HS-5 (cell line): Measurements from ENCODE around the gene KCNS3.
"Not testable (repeated sequence)": the region's sequence is repeated elsewhere in the genome, so short reads cannot be mapped to it uniquely, and the experiment has no call there.

Experiments used
- DNase-seq: peaks from one replicate; pipeline ENCODE4 v3.0.0-alpha.2; 2012; ENCODE audit warnings: low read depth

Gene KCNS3

DNA sequence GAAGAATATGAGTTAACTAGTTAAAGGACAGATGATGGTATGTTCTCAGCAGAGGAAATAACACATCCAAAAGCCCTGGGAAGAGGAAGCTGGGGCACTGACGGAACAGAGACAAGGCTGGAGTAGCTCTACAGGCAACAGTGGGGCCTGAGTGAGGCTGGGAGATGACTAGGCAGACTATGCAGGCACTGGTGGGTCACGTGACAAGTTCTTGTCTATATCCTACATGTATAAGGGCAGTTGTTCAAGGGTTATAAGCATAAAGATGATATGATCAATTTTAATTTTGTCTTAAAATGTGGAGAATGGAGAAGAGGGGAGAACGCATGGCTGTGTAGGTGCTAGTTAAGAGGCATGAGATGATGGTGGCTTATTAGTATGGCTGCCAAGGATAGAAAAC is 68.6 kb downstream of the KCNS3 start:
- DNase-seq = no peak

DNA sequence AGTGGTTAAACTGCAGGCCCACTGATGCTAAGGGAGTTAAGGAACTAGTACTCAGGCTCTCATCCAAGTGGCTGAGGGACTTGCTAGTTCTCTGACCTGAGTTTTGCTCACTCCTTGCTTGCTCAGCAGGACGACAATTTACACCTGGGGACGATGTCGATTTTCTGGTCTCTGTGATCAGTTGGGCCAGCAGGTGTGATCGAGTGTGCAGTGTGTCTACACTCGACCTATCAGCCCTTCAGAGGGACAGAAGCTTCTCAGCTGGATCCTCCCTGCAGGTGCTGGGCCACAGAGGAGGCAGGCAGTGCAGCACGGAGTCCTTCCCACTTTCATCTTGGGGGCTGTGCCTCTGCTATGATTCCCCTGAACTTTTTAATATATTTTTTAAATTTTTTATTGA is 71.5 kb downstream of the KCNS3 start:
- no peak for DNase-seq

DNA sequence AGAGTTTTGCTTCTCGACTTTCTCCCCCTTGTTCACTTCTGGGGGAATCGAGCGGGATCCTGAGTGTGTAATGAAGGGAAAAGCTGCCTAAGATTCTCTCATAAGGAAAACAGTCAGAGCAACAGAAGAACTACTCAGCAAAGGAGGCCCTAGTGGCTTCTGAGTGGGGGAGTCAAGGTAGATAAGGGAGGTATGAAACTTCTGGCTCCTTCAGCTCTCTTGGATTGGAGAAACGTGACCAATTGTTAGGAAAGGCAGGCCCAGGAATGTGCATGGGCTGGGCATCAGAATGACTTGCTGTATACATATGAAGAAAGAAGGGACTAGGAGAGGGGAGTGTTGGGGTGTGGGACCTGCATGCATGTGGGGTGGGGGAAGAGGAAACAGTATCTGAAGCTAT is 73.1 kb downstream of the KCNS3 start:
- no peak for DNase-seq

DNA sequence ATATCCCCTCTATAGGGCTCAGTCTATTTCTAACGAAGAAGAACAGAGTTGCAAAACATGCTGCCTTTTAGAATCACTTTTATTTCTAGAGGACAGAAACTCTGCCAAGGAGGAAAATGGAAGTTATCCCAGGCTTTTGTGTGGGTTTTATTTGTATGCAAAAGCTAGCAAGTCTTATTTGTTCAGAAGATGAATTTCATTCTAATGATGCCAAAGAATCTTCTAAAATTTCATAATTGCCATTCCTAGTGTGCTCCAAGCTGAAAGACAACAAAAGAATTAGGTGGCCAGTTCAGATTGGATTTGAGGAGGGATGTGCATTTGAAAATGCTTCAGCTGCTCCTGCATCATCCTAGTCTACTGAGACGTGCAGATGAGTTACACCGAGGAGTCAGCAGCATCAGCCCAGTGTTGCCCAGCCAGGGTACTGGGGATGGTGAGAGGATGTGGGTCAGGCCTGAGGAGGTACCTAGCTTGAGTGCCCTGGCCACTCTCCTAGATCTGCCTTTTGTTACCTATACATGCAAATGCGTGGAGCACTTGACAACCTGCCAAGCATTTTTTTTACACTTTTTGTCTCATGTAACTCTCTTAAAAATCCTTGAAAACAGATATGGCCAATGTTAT is 80.1 kb downstream of the KCNS3 start:
- DNase-seq = no peak

DNA sequence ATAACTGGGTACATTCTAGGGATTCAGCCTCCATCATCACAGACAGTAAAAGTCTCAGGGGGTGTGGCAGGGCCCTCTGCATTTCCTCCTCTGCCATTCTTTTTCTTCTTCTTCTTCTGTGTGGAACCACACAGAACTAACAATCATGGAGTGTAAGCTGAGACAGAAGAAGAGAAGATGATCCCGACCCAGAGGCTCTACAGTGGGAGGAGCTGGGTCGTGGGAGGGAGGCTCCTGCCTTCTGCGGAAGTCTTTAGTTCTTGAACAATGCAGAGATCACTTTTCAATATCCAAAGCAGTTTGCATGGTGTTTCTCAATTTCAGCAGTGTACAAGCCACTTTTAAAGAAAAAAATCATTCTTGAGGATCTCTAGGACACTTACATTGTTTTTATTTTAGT is 80.9 kb downstream of the KCNS3 start:
- DNase-seq = no peak

DNA sequence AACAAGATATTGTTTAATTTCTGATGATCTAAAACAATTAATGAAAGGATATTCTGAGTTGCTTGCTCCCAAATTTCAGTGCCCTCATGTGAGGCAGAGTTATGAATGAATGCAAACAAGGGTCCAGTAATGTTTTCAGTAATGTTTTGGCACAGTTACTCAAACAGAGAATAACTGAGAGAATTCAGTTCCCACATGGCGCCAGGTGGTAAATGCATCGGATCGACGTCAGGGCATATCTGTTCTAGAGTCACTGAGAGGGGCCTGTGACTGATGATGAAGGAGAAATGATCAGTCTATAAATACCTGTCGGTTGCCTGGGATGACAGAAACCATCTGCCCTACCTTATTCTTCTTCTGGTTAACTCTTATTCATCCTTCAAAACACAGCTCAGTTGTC is 81.4 kb downstream of the KCNS3 start:
- DNase-seq = no peak

DNA sequence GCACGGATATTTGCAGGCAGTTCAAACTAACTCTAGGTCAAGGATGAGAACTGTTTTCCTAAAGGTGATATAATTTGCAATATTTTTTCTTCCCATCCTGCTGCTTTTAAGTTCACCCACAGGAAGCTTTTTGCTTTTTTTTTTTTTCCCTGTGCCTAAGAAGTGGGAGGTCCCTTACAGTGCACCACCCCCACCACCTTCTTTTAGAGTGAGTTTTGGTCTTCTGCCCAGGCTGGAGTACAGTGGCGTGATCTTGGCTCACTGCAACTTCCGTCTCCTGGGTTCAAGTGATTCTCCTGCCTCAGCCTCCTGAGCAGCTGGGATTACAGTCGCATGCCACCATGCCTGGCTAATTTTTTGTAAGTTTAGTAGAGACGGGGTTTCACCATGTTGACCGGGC is 82.5 kb downstream of the KCNS3 start:
- DNase-seq = no peak

DNA sequence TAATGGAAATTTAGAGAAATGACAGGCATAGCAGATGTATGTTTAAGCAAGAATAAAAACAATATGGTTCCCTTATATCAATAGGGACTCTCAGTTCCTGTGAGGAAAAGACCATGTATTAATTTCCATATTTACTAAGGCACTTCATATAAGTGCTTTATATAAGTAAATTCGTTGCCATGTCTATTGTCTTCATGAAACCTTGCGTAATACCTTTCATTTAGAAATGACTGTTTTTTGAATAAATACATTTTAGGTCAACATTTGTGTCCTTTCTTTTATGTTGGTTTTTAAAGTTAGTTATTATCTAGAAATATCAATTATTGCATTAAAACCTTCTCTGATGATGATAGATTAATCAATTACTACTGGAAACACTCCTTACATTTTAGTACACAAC is 83.3 kb downstream of the KCNS3 start:
- no peak for DNase-seq

DNA sequence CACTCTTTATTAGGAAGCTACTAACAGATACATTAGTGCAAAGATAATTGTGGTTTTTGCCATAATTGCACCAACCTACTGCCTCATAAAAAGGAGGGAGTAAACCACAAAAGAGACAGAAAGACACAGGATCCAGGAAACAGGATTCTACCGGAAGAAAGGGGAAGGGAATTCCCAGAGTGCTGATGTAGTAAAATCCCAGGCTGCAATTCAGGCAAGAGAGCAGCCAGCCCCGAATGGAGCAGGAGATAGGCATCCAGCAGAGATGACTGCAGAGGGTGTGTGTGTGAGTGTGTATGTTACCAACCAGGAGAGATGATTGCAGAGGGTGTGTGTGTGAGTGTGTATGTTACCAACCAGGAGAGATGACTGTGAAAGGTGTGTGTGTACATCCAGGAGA is 84.4 kb downstream of the KCNS3 start:
- no peak for DNase-seq

DNA sequence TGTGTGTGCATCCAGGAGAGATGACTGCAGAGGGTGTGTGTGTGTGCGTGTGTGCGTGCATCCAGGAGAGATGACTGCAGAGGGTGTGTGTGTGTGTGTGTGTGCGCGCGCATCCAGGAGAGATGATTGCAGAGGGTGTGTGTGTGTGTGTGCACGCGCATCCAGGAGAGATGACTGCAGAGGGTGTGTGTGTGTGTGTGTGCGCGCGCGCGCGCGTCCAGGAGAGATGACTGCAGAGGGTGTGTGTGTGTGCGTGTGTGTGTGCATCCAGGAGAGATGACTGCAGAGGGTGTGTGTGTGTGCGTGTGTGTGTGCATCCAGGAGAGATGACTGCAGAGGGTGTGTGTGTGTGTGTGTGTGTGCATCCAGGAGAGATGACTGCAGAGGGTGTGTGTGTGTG is 85.1 kb downstream of the KCNS3 start:
- DNase-seq = not testable (repeated sequence)

DNA sequence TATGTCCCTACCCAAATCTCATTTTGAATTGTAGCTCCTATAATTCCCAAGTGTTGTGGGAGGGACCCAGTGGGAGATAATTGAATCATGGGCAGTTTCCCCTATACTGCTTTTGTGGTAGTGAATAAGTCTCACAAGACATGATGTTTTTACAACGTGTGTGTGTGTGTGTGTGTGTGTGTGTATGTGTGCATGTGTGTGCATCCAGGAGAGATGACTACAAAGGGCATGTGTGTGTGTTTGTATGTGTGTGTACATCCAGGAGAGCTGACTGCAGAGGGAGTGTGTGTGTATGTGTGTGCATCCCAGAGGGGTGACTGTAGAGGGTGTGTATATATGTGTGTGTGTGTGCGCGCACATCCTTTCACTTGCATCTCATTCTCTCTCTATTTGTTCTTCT is 86.7 kb downstream of the KCNS3 start:
- DNase-seq = no peak

DNA sequence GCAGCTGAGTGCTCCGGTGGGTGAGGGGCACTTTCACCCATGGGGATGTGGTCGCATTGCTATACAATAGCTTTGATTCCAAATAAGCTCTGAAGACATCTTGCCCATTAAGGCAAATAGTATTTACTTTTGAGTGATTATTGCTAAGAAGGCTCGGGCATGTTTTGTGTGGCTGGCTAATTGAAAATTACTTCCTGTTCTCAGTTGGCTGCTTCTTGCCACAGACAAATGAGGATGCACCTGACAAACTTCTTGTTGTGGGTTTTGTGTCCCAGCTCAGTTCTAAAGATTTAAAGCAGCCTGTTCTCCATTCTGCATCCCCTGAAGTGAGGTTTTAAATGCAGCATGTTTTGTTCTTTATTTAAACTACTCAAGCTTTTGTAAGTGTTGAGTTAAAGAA is 88.3 kb downstream of the KCNS3 start:
- no peak for DNase-seq

DNA sequence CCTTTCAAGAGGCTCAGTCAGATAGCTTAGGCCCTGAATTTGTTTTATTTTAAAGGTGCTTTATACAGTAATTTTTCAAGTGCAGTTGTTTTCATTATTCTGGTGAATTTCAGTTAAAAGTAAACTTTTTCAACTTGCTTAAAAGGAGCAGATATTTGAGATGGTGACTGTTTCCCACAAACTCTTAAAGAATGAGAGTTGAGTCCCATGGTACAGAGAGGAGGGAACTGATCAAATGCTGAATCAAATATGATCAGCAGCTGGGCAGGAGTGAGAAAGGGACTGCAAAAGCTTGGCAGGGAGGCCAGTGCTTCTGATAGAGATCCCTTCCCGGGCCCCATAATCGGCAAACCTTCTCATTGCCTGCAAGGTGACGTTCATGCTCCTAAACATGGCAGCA is 91.2 kb downstream of the KCNS3 start:
- no peak for DNase-seq

DNA sequence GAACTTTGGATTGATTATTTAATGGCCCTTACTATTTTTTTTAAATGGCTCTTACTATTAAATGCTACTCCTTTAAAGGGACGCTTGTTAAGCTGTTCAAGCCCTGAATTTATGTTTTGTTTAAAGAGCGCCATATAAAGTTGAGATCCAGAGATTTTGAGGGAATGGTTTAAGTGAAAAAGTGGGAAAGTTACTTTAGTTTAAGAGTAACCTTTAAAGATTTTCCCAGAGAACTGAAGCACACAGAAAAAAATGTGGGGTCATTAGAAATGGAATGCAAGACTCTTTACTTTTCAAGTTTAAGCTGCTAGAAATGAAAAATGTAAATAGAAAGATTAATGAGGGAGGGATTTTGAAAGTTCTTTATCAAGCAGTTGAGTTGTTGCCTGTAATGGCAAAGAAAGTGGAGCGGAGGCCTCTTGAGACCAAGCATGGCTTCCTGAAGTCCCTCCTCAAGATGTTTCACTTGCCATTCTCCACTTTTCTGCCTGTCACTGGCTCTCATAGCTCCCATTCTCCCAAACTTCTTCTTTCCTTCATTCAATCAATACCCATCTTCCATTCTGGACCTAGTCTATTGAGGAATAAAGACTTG is 93.2 kb downstream of the KCNS3 start:
- no peak for DNase-seq

DNA sequence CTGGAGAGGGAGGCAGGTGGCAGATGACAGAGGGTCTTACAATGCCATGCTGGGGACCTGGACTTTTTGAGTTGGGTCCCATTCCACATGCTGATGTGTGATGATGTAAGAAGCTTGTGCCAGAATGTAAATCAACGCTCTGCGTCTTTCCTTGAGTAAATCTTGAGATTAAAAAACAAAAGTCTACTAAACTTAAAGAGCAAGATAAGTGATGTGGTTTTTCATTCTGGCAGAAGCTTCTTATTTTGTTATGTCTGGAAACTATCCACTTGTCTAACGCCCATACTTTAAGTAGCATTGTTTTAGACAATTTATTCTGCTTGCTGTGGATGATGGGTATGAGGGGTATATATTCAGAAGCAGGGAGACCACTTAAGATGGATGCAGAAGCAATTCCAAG is 94.5 kb downstream of the KCNS3 start:
- DNase-seq = no peak

DNA sequence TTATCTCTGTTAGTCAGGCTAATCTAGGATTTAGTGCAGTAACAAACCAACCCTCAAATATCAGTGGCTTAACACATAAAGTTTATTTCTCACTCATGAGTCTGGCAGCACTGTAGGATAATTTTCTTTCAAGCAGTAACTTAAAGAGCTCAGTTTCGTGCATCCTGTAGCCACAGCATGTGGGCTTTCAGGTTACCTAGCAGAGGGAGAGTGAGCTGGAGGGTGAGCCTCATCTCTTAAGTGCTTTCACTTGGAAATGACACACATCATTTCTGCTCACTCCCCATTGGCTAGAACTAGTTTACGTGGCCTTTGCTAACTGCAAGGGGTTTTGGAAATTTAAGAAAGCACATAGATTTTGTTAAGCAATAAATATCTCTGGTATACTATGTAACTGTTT is 96.9 kb downstream of the KCNS3 start:
- no peak for DNase-seq

DNA sequence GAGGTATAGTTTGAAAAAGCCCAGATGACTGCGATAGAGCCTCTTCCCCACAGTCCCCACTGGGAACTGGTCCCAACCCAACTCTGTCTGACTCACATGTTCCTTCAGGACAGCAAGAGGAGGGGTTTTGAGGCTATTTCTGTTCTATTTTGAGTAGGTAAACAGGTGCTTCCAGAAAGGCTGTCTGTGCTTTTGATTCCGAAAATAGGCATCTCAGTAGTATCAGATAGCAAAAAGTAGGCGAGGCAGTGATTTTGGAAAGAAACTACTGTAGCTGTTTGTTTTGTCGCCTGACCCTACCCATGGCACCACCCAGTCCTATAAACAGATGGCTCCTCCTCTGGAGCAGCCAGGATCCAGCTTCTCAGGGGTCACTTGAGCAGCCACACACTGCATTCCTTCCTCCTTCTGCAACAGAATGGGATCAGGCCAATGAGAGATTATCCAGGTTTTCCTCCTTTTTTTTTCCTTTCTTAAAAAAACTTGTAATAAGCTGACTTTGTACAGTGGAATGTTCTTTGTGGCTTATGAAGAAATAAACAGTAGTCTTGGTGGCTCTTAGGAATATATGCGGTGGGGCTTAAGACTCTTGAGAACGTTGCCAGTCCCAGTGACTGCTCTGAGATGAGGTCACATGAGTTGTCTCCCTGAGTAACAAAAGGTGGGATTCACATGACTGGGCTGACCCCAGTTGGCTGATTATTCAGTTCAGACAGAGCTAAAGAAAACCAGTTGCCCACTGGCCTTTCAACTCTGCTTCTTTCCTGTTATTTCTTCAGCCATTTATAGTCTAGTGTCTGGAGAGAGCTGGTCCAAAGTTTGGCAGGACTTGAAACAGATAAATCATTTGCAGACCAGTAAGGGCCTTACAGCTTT is 98.6 kb downstream of the KCNS3 start:
- DNase-seq = peak; percentile 96

DNA sequence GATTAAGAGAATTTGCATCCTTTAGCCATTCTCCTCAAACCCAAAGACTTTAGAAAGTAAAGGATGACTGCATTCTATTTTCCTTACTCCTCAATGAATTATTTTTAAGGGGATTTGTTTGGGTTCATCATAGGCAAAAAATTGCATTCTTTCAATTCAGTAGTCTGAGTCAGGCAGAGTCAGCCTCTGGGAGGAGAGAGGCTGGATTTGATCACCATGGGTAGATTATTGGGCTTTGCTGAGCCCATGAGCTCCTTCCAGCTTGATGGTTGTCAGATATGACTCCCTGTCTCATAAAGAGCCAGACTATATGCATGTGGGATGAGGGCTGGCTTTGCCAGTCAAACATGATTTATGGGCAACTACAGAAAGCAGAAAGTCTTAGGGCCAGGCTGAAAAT is 101.2 kb downstream of the KCNS3 start:
- peak; percentile 61 for DNase-seq

DNA sequence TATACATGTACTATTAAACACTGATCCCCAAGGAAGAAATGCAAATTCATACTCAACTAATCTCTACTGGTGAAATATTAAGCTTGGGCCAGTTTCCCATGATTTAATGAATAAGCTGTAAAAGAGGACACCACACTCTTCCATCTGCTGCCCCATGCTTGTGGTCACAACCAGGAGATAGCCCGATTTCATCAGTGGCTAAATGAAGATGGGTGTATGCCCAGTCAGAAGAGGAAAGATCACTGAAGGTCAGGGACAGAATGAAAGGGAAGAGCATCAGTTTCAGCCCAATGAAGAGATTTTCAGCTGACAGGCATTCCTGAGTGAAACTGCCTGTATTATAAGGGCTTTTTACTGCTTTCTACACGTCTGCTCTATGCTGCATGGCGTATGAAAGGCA is 103.5 kb downstream of the KCNS3 start:
- no peak for DNase-seq
